H1 (cell line): Measurements from ENCODE around the gene VPS13C. TPM values are rescaled to one million over a fixed set of nuclear protein-coding genes. Genes with fewer than 3 reads are reported as not detected.

Source experiments
- ASH2L ChIP-seq: fragments of 200-600, 300-600 bp; sonication (generic); IDR thresholded peaks from one replicate; pipeline ENCODE4 v1.7.1; 2017; ENCODE audit warnings: low read length
- BRCA1 ChIP-seq: IDR thresholded peaks from 2 replicates; pipeline ENCODE4 v1.6.1; 2012; ENCODE audit warnings: low read depth, low read length, improper control_type of control experiment
- CBX8 ChIP-seq: fragments of 300-800, 300-1000 bp; sonication (generic); IDR thresholded peaks from 2 replicates; pipeline ENCODE4 v1.7.1; 2016; ENCODE audit warnings: low read depth, low read length, borderline replicate concordance
- EP300 ChIP-seq, 2 experiments: IDR thresholded peaks; 1 replicate in 1 of 2; 2 replicates in 1 of 2; pipeline ENCODE4 v1.6.1; 2011 to 2012; ENCODE audit warnings: low read depth in 2 of 2, low read length in 2 of 2, mild to moderate bottlenecking in 2 of 2, borderline replicate concordance in 1 of 2, inconsistent platforms in 1 of 2, moderate library complexity in 1 of 2
- HDAC6 ChIP-seq: IDR thresholded peaks from one replicate; pipeline ENCODE4 v1.7.1; 2012; ENCODE audit warnings: low read depth, mild to moderate bottlenecking, inconsistent platforms, low read length, moderate library complexity
- POLR2AphosphoS5 ChIP-seq: IDR thresholded peaks from 2 replicates; pipeline ENCODE4 v1.6.1; 2011; ENCODE audit warnings: low read depth, low read length
- POU5F1 ChIP-seq: IDR thresholded peaks from 2 replicates; pipeline ENCODE4 v1.6.1; 2011; ENCODE audit warnings: low read depth, mild to moderate bottlenecking, low read length, moderate library complexity
- polyA plus RNA-seq, 7 experiments: library from polyadenylated mRNA; depleted of rRNA in 3 of 7; stranded (reverse) in 5 of 7; unstranded in 2 of 7; fragments of >200 nt in 5 of 7; fragments of 200-250 nt in 2 of 7; gene quantifications; 1 replicate in 5 of 7; 2 replicates in 1 of 7; 4 replicates in 1 of 7; pipeline versions ENCODE4 v1.2.1 to v1.2.3, GENCODE V29; 2011 to 2013; ENCODE audit warnings: missing spikeins in 2 of 7, mixed read lengths in 2 of 7
- total RNA-seq: library from RNA; stranded (reverse); fragmentation: NEBNext Ultra II Directional; extraction: Animal tissue kit (Norgen Biotek cat#: 25700); gene quantifications from 2 replicates; pipeline ENCODE4 v1.2.1, GENCODE V29; 2021

VPS13C gene
- total and polyA plus RNA-seq, 2 of the 8 experiments (the other 6 are each of a cell fraction or from before 2014, with no cell fraction given): 4.8 to 18.8 TPM

DNA sequence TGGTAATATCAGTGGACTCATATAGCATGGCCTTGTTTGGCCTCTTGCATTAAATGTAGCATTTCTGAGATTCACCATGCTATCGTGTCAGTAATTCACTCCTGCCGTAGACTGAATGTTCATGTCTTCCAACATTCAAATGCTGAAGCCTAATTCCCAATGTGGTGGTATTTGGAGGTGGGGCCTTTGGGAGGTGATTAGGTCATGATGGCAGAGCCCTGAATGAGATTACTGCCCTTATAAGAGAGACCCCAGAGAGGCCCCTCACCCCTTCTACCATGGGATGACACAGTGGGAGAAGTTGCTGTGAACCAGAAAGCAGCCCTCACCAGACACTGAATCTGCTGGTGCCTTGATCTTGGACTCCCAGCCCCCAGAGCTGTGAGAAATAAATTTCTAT lies 241.4 kb downstream of the VPS13C start (continued):
- TF ChIP-seq HDAC6: no peak
- TF ChIP-seq ASH2L: no peak
- TF ChIP-seq EP300 (IDR thresholded peaks at IDR 0.05; ENCODE audit: borderline replicate concordance in 1 of 2, low read depth in 2 of 2, low read length in 2 of 2): no peak
- no peak for TF ChIP-seq POU5F1
- no peak for TF ChIP-seq POLR2AphosphoS5
- TF ChIP-seq BRCA1: no peak
- TF ChIP-seq CBX8: no peak
